ENCODE data around the gene MSL2. TPM values are rescaled to one million over a fixed set of nuclear protein-coding genes. Genes with fewer than 3 reads are reported as not detected.
"Not testable (repeated sequence)": the region's sequence is repeated elsewhere in the genome, so short reads cannot be mapped to it uniquely, and the experiment has no call there.

The MSL2 gene
- total RNA-seq, 4 donors from 2014 or later: 25.4 to 71.1 (median 44.0) TPM

GRCh38 chr3:136166507-136166906 is 29.6 kb downstream of the MSL2 start:
- H3K36me3 ChIP-seq: no peaks in the 10 kb centered on the region
- H3K4me1 ChIP-seq: peaks cover 34% of the 10 kb centered on the region
- H3K9me3 ChIP-seq: no peaks in the 10 kb centered on the region
- WGBS: 51% methylated on average over 3 of the region's 3 CpGs
- H3K27ac ChIP-seq: no peak overlapping the region
- no peak for TF ChIP-seq EP300 (IDR thresholded peaks at IDR 0.05)
- TF ChIP-seq POLR2A (IDR thresholded peaks at IDR 0.05): no peak
- TF ChIP-seq, protein P1, sequence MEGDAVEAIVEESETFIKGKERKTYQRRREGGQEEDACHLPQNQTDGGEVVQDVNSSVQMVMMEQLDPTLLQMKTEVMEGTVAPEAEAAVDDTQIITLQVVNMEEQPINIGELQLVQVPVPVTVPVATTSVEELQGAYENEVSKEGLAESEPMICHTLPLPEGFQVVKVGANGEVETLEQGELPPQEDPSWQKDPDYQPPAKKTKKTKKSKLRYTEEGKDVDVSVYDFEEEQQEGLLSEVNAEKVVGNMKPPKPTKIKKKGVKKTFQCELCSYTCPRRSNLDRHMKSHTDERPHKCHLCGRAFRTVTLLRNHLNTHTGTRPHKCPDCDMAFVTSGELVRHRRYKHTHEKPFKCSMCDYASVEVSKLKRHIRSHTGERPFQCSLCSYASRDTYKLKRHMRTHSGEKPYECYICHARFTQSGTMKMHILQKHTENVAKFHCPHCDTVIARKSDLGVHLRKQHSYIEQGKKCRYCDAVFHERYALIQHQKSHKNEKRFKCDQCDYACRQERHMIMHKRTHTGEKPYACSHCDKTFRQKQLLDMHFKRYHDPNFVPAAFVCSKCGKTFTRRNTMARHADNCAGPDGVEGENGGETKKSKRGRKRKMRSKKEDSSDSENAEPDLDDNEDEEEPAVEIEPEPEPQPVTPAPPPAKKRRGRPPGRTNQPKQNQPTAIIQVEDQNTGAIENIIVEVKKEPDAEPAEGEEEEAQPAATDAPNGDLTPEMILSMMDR (IDR thresholded peaks at IDR 0.05): no peak
- no peak for TF ChIP-seq POLR2AphosphoS5 (IDR thresholded peaks at IDR 0.05)
- no peaks in the 10 kb centered on the region for H3K27me3 ChIP-seq
- no peak for DNase-seq (ENCODE audit: low spot score in 2 of 2)
- no peak overlapping the region for H3K4me3 ChIP-seq

DNA sequence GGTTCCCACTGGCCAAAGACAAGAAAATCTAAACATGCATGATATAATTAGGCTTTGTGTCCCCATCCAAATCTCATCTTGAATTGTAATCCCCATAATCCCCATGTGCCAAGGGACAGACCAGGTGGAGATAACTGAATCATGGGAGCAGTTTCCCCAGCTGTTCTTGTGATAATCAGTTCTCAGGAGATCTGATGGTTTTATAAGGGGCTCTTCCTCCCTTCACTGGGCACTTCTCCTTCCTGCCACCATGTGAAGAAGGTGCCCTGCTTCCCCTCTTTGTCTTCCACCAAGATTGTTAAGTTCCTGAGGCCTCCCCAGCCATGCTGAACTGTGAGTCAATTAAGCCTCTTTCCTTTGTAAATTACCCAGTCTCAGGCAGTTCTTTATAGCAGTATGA is 32.5 kb downstream of the MSL2 start:
- not testable (repeated sequence) for H3K27ac ChIP-seq; H3K9me3 ChIP-seq; H3K36me3 ChIP-seq; H3K27me3 ChIP-seq; H3K4me3 ChIP-seq; DNase-seq (ENCODE audit: low spot score in 2 of 2)
- peaks cover 37% of the 10 kb centered on the region for H3K4me1 ChIP-seq

DNA sequence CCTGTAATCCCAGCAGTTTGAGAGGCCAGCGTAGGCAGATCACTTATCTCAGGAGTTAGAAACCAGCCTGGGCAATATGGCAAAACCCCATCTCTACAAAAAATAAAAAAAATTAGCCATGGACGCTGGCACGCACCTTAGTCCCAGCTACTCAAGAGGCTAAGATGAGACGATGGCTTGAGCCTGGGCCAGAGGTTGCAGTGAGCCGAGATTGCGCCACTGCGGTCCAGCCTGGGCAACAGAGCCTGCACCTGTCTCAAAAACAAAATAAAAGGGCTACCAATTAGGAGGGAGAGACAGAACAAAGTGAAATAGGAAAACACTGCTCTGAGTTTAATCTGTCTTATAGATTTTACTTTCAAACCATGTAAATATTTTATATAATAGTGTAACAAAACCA is 33.8 kb downstream of the MSL2 start:
- no peaks in the 10 kb centered on the region for H3K9me3 ChIP-seq
- H3K27me3 ChIP-seq: no peaks in the 10 kb centered on the region
- peaks cover 37% of the 10 kb centered on the region for H3K4me1 ChIP-seq
- H3K36me3 ChIP-seq: no peaks in the 10 kb centered on the region
- H3K4me3 ChIP-seq: no peak overlapping the region
- no peak overlapping the region for H3K27ac ChIP-seq
- 83% methylated on average over 7 of the region's 7 CpGs for WGBS
- no peak for TF ChIP-seq POLR2A (IDR thresholded peaks at IDR 0.05)
- TF ChIP-seq, protein P1 (IDR thresholded peaks at IDR 0.05): no peak
- TF ChIP-seq POLR2AphosphoS5 (IDR thresholded peaks at IDR 0.05): no peak
- no peak for DNase-seq (ENCODE audit: low spot score in 2 of 2)

GRCh38 chr3:136161516-136161915 is 34.6 kb downstream of the MSL2 start:
- no peak overlapping the region for H3K27ac ChIP-seq
- TF ChIP-seq POLR2A (IDR thresholded peaks at IDR 0.05) (no peak), EP300 (IDR thresholded peaks at IDR 0.05) (no peak), POLR2AphosphoS5 (IDR thresholded peaks at IDR 0.05) (no peak)
- TF ChIP-seq, protein P1 (IDR thresholded peaks at IDR 0.05): no peak
- H3K27me3 ChIP-seq: no peaks in the 10 kb centered on the region
- H3K4me1 ChIP-seq: peaks cover 33% of the 10 kb centered on the region
- H3K9me3 ChIP-seq: no peaks in the 10 kb centered on the region
- H3K36me3 ChIP-seq: no peaks in the 10 kb centered on the region
- H3K4me3 ChIP-seq: no peak overlapping the region
- no peak for DNase-seq (ENCODE audit: low spot score in 2 of 2)

DNA sequence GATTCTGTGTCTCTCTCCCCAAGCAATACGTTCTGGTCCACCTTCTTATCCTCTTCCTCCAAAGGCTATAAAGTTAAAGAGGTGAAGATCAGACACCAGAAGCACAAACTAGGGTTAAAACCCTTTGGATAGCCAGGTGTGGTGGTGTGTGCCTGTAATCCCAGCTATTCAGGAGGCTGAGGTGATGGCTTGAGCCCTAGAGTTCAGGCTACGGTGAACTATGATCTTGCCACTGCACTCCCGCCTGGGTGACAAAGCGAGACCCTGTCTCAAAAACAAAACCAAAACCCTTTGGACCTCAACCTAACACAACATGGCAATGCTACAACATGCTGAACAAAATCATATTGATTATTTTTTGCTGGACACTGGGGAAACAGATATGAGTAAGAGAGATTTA is 43.2 kb downstream of the MSL2 start:
- Histone ChIP-seq H3K27ac (no peak overlapping the region), H3K36me3 (peaks cover 14% of the 10 kb centered on the region), H3K27me3 (no peaks in the 10 kb centered on the region), H3K4me3 (no peak overlapping the region), H3K4me1 (peaks cover 15% of the 10 kb centered on the region), H3K9me3 (no peaks in the 10 kb centered on the region)
- DNase-seq (ENCODE audit: low spot score in 2 of 2): no peak
- TF ChIP-seq POLR2AphosphoS5 (IDR thresholded peaks at IDR 0.05): no peak
- no peak for TF ChIP-seq POLR2A (IDR thresholded peaks at IDR 0.05)
- TF ChIP-seq EP300 (IDR thresholded peaks at IDR 0.05): no peak
- TF ChIP-seq, protein P1 (IDR thresholded peaks at IDR 0.05): no peak
- 91% methylated on average over 4 of the region's 4 CpGs for WGBS

- TF ChIP-seq, protein P1 (IDR thresholded peaks at IDR 0.05): no peak
- TF ChIP-seq EP300 (IDR thresholded peaks at IDR 0.05) (no peak), POLR2AphosphoS5 (IDR thresholded peaks at IDR 0.05) (no peak), POLR2A (IDR thresholded peaks at IDR 0.05) (no peak)
- H3K4me3 ChIP-seq: no peak overlapping the region
- no peak for DNase-seq (ENCODE audit: low spot score in 2 of 2)
- H3K4me1 ChIP-seq: peaks cover 15% of the 10 kb centered on the region
- WGBS: 71% methylated on average over 4 of the region's 4 CpGs
- H3K27me3 ChIP-seq: no peaks in the 10 kb centered on the region
- H3K36me3 ChIP-seq: peaks cover 14% of the 10 kb centered on the region
- no peak overlapping the region for H3K27ac ChIP-seq
- H3K9me3 ChIP-seq: no peaks in the 10 kb centered on the region
Observed at GRCh38 chr3:136152176-136152843, 43.8 kb downstream of the MSL2 start.

Measured in suprapubic skin (tissue), 4 donors.